HUES64 (cell line): ENCODE data around the gene DOCK4.

Source experiments
- H3K27ac ChIP-seq: 2 replicates; pipeline ENCODE4 v1.7.0; 2013; ENCODE audit warnings: low read depth, low read length, inconsistent platforms
- H3K27me3 ChIP-seq: 2 replicates; pipeline ENCODE4 v1.6.1; 2013; ENCODE audit warnings: mild to moderate bottlenecking, low read length; ENCODE audit not compliant: insufficient read depth
- H3K36me3 ChIP-seq: 2 replicates; pipeline ENCODE4 v1.6.1; 2013; ENCODE audit warnings: mild to moderate bottlenecking, low read length; ENCODE audit not compliant: insufficient read depth
- H3K4me1 ChIP-seq: 2 replicates; pipeline ENCODE4 v1.6.1; 2013; ENCODE audit warnings: mild to moderate bottlenecking, low read length, moderate library complexity; ENCODE audit not compliant: insufficient read depth
- H3K4me3 ChIP-seq: 2 replicates; pipeline ENCODE4 v1.5.1; 2013; ENCODE audit warnings: mild to moderate bottlenecking, low read length, moderate library complexity
- H3K9ac ChIP-seq: 2 replicates; pipeline ENCODE4 v1.6.1; 2013; ENCODE audit warnings: mild to moderate bottlenecking, low read depth, low read length
- H3K9me3 ChIP-seq: 2 replicates; pipeline ENCODE4 v1.6.1; 2013; ENCODE audit warnings: low read depth, low read length; ENCODE audit not compliant: insufficient read depth
- WGBS: fragments of 150-250, 120-280 bp; methylation state at CpG from one replicate; pipeline ENCODE4 v1.1.7; 2013; ENCODE audit warnings: missing lambda C conversion rate; 5-methylcytosine and 5-hydroxymethylcytosine counted together

Gene DOCK4

DNA sequence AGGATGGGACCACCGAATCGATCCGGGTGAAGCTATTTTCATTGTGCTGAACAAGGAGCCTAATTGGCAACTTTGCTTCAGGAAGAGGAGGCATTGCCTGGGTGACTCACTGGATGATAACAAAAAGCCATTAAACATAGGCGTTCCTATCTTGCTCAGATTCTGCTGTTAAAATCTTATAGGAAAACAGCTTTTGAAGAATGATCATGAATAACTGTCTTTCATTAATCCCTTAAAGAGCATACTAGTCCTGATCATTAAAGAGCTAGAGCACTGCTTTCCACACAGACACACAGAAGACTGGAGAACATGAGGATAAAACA is 469.7 kb downstream of the DOCK4 start:
- no peaks in the 10 kb centered on the region for H3K27me3 ChIP-seq
- WGBS = 69% methylated on average over 4 of the region's 4 CpGs
- no peak overlapping the region for H3K9ac ChIP-seq
- no peak overlapping the region for H3K4me3 ChIP-seq
- 0 out of 2 replicates have a peak, but pooled peaks cover 7% of the 10 kb centered on the region for H3K36me3 ChIP-seq
- H3K9me3 ChIP-seq = no peaks in the 10 kb centered on the region
- no peaks in the 10 kb centered on the region for H3K4me1 ChIP-seq
- H3K27ac ChIP-seq = no peak overlapping the region

DNA sequence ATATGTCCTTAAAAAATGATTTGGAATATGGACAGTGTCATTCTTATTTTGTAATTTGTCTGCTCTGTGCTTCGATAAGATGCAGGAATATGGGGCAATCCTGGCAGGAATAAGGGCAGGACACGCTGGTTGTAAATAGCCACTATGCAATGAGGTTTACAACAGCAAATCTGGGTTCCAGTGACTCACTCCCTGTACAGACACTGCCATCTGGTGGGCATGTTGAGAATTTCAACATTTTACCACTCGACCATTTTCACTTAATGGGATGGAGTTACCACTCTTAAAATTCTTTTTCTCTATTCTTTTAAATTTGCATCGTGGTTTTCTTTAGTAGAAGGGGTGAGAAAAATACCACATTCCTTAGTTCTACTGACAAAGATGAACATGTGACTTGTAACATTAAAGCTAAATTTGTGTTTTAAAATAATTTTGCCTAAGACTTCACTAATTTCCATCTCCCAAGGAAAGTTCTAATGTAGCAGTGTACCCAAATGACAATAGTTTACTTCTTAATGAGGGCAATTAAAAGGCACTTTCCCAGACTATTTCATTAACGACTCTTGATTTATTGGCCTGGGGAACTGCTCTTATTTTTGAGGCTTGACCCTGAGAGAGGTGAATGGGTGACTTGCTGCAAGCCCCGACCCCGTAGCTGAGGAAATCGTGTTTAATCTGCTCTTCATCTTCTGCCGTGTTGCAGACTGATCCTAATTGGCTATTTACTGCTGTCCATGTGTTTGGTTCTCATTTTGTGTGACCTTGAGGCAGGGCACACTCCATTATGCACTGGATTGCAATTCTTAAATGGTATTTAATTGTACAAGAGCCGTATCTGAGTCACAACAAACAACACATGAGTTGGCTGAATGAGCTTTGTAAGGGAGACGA is 470.3 kb downstream of the DOCK4 start:
- H3K9me3 ChIP-seq = no peaks in the 10 kb centered on the region
- H3K4me3 ChIP-seq = no peak overlapping the region
- H3K9ac ChIP-seq = no peak overlapping the region
- no peaks in the 10 kb centered on the region for H3K27me3 ChIP-seq
- H3K4me1 ChIP-seq = no peaks in the 10 kb centered on the region
- H3K27ac ChIP-seq = no peak overlapping the region
- 0 out of 2 replicates have a peak, but pooled peaks cover 6% of the 10 kb centered on the region for H3K36me3 ChIP-seq
- WGBS = 77% methylated on average over 9 of the region's 11 CpGs

DNA sequence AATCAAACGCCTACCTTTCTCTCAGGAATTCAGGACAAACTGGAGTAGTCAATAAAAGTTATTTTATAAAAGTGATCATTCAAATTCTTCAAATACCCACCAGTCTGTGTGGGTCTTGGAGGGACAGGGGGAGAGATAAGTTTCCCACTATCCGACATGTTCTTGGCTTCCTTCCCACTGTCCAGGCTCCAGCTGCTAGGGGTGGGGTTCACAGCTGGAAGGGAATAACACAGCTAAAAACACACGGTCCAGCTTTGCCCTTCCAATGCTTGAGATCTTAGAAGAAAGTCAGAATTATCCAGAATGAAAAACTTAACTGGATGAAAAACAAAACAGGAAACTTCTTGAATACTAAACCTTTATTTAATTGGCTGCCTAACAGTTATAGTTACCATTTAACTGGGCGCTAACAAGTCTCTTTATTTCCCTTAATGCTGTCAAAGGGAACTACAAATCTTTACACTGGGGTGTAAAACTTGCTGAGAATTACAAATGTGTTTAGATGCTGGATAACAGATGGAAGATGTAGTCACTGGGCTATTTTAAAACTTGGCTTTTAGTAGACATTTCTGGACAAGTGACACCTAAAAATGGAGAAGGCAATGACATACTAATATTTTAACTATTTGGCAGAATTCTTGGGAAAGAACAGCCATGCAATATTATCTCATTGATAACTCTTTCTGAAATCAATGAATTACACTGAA is 471.1 kb downstream of the DOCK4 start:
- 0 out of 2 replicates have a peak, but pooled peaks cover 4% of the 10 kb centered on the region for H3K36me3 ChIP-seq
- WGBS = 73% methylated on average over 4 of the region's 4 CpGs
- no peaks in the 10 kb centered on the region for H3K9me3 ChIP-seq
- no peak overlapping the region for H3K4me3 ChIP-seq
- no peaks in the 10 kb centered on the region for H3K27me3 ChIP-seq
- H3K9ac ChIP-seq = no peak overlapping the region
- H3K4me1 ChIP-seq = no peaks in the 10 kb centered on the region
- no peak overlapping the region for H3K27ac ChIP-seq

DNA sequence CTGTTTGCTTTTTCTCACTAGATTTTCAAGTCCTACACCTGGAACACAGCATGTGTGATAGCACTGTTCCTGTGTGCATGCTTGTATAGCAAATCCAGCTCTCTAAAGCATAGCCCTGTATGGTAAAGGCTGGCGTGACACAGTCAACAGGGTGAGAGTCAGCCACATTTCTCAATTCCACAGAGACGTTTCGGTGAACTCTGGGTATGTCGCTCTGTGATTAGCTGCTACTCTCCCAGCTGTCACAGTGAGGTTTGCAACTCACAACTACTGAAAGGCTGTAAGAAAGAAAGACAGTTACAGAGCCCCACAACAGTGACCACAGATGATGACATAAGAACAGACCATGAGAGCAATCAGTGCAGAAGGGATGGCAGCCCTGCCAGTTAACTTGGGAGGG is 473.3 kb downstream of the DOCK4 start:
- H3K9me3 ChIP-seq = no peaks in the 10 kb centered on the region

DNA sequence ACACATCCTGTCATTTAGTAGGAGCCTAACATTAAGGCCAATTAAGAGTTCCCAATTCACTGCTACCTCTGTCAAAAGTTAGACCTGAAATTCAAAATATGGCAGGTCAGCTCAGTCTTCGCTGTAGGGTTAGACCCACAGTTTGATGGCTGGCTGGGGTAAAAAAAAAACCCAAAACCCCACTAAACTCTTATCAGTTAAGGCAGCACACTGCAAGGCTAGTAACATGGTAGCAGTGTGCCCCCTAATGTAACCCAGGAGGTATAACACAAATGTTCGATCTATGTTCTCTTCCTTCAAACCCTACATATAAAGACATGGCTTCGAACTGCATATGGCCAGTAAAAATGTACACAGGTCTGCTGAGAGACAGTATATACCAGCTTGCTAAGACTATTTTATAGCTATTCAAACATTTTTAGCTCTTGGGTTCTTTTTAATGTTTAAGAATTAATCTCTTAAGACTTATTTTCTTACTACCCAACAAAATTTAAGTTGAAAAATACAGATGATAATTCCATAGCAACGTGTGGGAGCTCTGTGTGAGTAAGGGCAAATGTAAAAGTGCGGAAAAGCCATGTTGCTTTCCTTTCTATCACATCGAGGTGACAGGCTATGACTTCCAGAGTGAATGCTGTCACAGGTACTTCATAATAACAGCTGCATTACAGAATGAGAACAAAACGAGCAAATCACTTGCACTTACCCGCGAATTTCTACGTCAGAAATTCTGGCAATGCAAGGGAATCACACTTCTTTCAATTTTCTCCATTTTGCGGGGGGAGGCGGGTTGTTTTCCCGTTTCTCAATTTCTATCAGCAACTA is 475.5 kb downstream of the DOCK4 start:
- Histone ChIP-seq H3K4me3 (no peak overlapping the region), H3K9ac (no peak overlapping the region), H3K36me3 (peaks cover 9% of the 10 kb centered on the region; the same call in 1 of the 2 replicates), H3K9me3 (no peaks in the 10 kb centered on the region), H3K27ac (no peak overlapping the region), H3K27me3 (no peaks in the 10 kb centered on the region), H3K4me1 (no peaks in the 10 kb centered on the region)
- WGBS = 95% methylated on average over 13 of the region's 13 CpGs

More for the DNA sequence above, 473.3 kb downstream of the DOCK4 start:
- Histone ChIP-seq H3K4me3 (no peak overlapping the region), H3K4me1 (no peaks in the 10 kb centered on the region), H3K9ac (no peak overlapping the region), H3K27ac (no peak overlapping the region), H3K36me3 (peaks cover 6% of the 10 kb centered on the region; the same call in 1 of the 2 replicates), H3K27me3 (no peaks in the 10 kb centered on the region)
- WGBS = 96% methylated on average over 4 of the region's 4 CpGs

DNA sequence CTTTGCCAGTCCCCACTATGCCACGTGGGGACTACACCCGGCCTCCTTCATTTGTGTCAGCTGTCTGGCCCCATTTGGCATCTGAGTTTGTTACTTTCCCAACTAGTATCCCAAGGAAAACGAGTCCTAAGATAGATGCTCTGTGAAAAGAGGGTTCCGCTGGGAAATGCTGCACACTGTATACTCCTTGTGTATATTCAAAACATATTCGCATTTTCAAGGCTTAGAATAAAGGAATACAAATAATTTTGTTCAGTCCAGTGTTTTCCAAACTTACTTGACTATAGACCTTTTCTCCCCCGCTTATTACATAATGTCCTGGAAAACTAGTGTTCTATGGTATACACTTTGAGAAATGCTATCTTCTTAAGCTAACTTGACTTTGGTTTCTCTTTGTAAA is 476.1 kb downstream of the DOCK4 start:
- Histone ChIP-seq H3K9ac (no peak overlapping the region), H3K9me3 (no peaks in the 10 kb centered on the region), H3K4me3 (no peak overlapping the region), H3K27ac (no peak overlapping the region), H3K27me3 (no peaks in the 10 kb centered on the region), H3K4me1 (no peaks in the 10 kb centered on the region), H3K36me3 (peaks cover 9% of the 10 kb centered on the region; the same call in 1 of the 2 replicates)
- 90% methylated on average over 6 of the region's 6 CpGs for WGBS

DNA sequence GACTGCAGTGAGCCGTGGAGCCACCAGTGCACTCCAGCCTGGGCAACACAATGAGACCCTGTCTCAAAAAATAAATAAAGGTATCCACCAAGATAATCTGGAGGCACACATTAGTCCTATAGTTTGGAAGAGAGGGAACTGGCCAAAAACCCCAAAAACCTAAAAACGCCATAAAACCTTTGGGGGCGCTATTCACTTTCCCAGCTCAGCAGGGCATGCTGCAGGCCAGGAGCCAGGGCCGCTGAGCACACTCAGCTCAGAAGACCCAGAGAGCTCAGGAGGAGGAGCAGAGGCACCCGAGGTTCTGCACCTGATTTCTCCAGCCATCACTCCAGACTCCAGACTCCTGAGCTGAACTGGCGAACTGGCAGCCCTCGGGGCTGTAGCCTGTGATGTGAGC is 476.7 kb downstream of the DOCK4 start:
- Histone ChIP-seq H3K4me3 (no peak overlapping the region), H3K27ac (no peak overlapping the region), H3K36me3 (peaks cover 9% of the 10 kb centered on the region; the same call in 1 of the 2 replicates), H3K9me3 (no peaks in the 10 kb centered on the region), H3K4me1 (no peaks in the 10 kb centered on the region), H3K27me3 (no peaks in the 10 kb centered on the region), H3K9ac (no peak overlapping the region)
- 91% methylated on average over 7 of the region's 7 CpGs for WGBS

DNA sequence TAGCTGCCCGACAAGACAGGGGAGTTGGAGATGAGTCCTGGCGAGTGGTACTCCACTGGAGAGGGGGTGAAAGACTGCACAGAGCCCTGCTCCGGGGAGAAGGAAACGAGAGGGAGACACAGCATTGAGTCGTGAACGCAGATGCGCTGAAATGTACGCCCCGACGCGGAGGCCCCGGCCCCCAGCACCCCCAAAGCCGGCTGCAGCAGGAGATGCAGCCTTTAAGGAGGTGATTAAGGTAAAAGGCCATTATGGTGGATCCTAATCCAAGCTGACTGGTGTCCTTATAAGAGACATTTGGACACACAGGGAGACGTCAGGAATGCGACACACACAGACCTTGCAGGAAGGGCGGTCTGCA is 477.6 kb downstream of the DOCK4 start:
- 95% methylated on average over 16 of the region's 16 CpGs for WGBS
- Histone ChIP-seq H3K4me1 (no peaks in the 10 kb centered on the region), H3K36me3 (peaks cover 9% of the 10 kb centered on the region; the same call in 1 of the 2 replicates), H3K4me3 (no peak overlapping the region), H3K27me3 (no peaks in the 10 kb centered on the region), H3K9me3 (no peaks in the 10 kb centered on the region), H3K9ac (no peak overlapping the region), H3K27ac (no peak overlapping the region)

DNA sequence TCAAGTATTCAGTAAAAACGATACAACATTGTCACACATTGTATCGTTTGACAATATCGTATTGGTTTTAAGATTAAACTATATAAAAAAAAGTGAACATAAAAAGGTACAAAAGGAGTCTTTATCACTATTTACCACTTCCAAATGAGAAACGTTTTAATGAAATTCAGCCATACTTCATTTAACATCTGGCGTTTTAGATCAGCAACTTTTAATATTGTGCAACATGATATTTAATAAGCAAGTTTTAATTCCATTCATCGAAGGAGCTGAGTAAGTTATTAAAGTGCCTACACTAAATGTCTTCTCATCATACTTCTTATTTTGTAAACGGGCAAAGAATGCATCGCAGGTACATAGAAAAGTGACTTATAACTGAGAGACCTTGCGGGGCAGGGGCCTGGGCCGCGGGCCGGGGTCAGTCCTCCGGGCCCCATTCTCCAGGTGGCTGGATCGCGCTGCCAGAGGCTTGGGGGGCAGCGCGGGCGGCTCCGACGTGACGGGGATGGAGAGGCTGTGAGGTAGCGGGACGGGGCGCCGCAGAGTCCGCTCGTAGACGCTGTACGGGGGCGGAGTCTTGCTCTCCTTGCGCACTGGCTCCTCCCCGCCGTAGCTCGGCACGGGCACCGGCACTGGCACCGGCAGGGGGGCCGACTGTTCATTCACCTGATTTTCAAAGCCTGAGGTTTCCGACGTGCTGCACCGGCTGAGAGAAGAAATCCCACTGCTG is 478.1 kb downstream of the DOCK4 start:
- Histone ChIP-seq H3K4me3 (no peak overlapping the region), H3K36me3 (peaks cover 4% of the 10 kb centered on the region; the same call in 1 of the 2 replicates), H3K4me1 (no peaks in the 10 kb centered on the region), H3K9ac (no peak overlapping the region), H3K9me3 (no peaks in the 10 kb centered on the region), H3K27me3 (no peaks in the 10 kb centered on the region), H3K27ac (no peak overlapping the region)
- 95% methylated on average over 40 of the region's 41 CpGs for WGBS

DNA sequence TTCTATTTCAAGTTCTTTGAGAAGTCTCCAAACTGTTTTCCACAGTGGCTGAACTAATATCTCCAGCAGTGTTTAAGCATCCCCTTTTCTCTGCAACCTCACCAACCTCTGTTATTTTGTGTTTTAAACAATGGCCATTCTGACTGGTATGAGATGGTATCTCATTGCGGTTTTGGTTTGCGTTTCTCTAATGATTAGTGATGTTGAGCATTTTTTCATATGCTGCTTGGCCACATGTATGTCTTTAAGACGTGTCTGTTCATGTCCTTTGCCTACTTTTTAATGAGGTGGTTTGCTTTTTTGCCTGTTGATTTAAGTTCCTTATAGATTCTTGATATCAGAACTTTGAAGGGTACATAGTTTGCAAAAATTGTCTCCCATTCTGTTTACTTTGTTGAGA is 487.3 kb downstream of the DOCK4 start:
- 92% methylated on average over 3 of the region's 3 CpGs for WGBS
- Histone ChIP-seq H3K27me3 (no peaks in the 10 kb centered on the region), H3K27ac (no peak overlapping the region), H3K9me3 (peaks cover 15% of the 10 kb centered on the region), H3K4me3 (no peak overlapping the region), H3K4me1 (no peaks in the 10 kb centered on the region), H3K9ac (no peak overlapping the region), H3K36me3 (no peaks in the 10 kb centered on the region)
